Endothelial cell (in vitro differentiated cells): ENCODE results near the gene MACROD2. TPM values are rescaled to one million over a fixed set of nuclear protein-coding genes. Genes with fewer than 3 reads are reported as not detected.
"Not testable (repeated sequence)": the region's sequence is repeated elsewhere in the genome, so short reads cannot be mapped to it uniquely, and the experiment has no call there.

ENCODE experiments used
- DNase-seq: peaks from one replicate; pipeline ENCODE4 v3.0.0; 2021; ENCODE audit warnings: low spot score
- H3K27ac Mint-ChIP-seq: one replicate; pipeline ENCODE4 v1.8.0; 2021; ENCODE audit warnings: mixed read lengths, inconsistent platforms; ENCODE audit not compliant: unreplicated experiment
- H3K27me3 Mint-ChIP-seq: one replicate; pipeline ENCODE4 v1.8.0; 2021; ENCODE audit warnings: mild to moderate bottlenecking, moderate library complexity, mixed read lengths, inconsistent platforms; ENCODE audit not compliant: unreplicated experiment
- H3K36me3 Mint-ChIP-seq: one replicate; pipeline ENCODE4 v1.8.0; 2021; ENCODE audit warnings: mild to moderate bottlenecking, low read depth, mixed read lengths, inconsistent platforms; ENCODE audit not compliant: unreplicated experiment
- H3K4me1 Mint-ChIP-seq: one replicate; pipeline ENCODE4 v1.8.0; 2021; ENCODE audit warnings: mild to moderate bottlenecking, mixed read lengths, inconsistent platforms; ENCODE audit not compliant: unreplicated experiment
- H3K4me3 Mint-ChIP-seq: one replicate; pipeline ENCODE4 v1.8.0; 2021; ENCODE audit warnings: mild to moderate bottlenecking, mixed read lengths, inconsistent platforms; ENCODE audit not compliant: unreplicated experiment
- H3K9me3 Mint-ChIP-seq: one replicate; pipeline ENCODE4 v1.8.0; 2021; ENCODE audit warnings: mixed read lengths, inconsistent platforms; ENCODE audit not compliant: unreplicated experiment
- CTCF ChIP-seq: fragments of 200-600 bp; sonication (generic); IDR thresholded peaks from one replicate; pipeline ENCODE4 v1.5.0; 2021; ENCODE audit warnings: antibody characterized with exemption; ENCODE audit not compliant: unreplicated experiment
- total RNA-seq: library from RNA; stranded (reverse); fragmentation: NEBNext Ultra II Directional; extraction: Animal tissue kit (Norgen Biotek cat#: 25700); gene quantifications from one replicate; pipeline ENCODE4 v1.2.1, GENCODE V29; 2021; ENCODE audit not compliant: unreplicated experiment

Gene MACROD2
- total RNA-seq, 1 donor from 2014 or later = 6.4 TPM

- Mint-ChIP-seq H3K4me3 (no peak overlapping the region), H3K27me3 (peaks cover 5% of the 10 kb centered on the region), H3K4me1 (no peaks in the 10 kb centered on the region), H3K9me3 (no peaks in the 10 kb centered on the region), H3K36me3 (no peaks in the 10 kb centered on the region), H3K27ac (no peak overlapping the region)
- no peak for DNase-seq
- no peak for TF ChIP-seq CTCF
Observed at GRCh38 chr20:16007962-16008361, 2012.6 kb downstream of the MACROD2 start.

- Mint-ChIP-seq H3K36me3 (no peaks in the 10 kb centered on the region), H3K27me3 (peaks cover 5% of the 10 kb centered on the region), H3K4me1 (no peaks in the 10 kb centered on the region), H3K27ac (no peak overlapping the region), H3K4me3 (no peak overlapping the region), H3K9me3 (no peaks in the 10 kb centered on the region)
- no peak for DNase-seq
- no peak for TF ChIP-seq CTCF
Observed at GRCh38 chr20:16011056-16011455, 2015.7 kb downstream of the MACROD2 start.

GRCh38 chr20:16011519-16011918 lies 2016.2 kb downstream of the MACROD2 start:
- Mint-ChIP-seq H3K4me1 (no peaks in the 10 kb centered on the region), H3K9me3 (no peaks in the 10 kb centered on the region), H3K27ac (no peak overlapping the region), H3K36me3 (no peaks in the 10 kb centered on the region), H3K27me3 (peaks cover 5% of the 10 kb centered on the region), H3K4me3 (no peak overlapping the region)
- DNase-seq = no peak
- no peak for TF ChIP-seq CTCF

- H3K4me3 Mint-ChIP-seq, DNase-seq, H3K9me3 Mint-ChIP-seq, H3K27me3 Mint-ChIP-seq, H3K27ac Mint-ChIP-seq, H3K36me3 Mint-ChIP-seq, H3K4me1 Mint-ChIP-seq: not testable (repeated sequence)
Observed at GRCh38 chr20:16012934-16013333, 2017.6 kb downstream of the MACROD2 start.

- Mint-ChIP-seq H3K9me3 (no peaks in the 10 kb centered on the region), H3K27ac (no peak overlapping the region), H3K36me3 (no peaks in the 10 kb centered on the region), H3K27me3 (peaks cover 7% of the 10 kb centered on the region), H3K4me1 (no peaks in the 10 kb centered on the region), H3K4me3 (no peak overlapping the region)
- no peak for DNase-seq
- TF ChIP-seq CTCF = no peak
Observed at GRCh38 chr20:16013631-16014030, 2018.3 kb downstream of the MACROD2 start.

GRCh38 chr20:16014436-16014835 lies 2019.1 kb downstream of the MACROD2 start:
- TF ChIP-seq CTCF = no peak
- Mint-ChIP-seq H3K4me3 (no peak overlapping the region), H3K9me3 (no peaks in the 10 kb centered on the region), H3K27me3 (peaks cover 7% of the 10 kb centered on the region), H3K4me1 (no peaks in the 10 kb centered on the region), H3K36me3 (no peaks in the 10 kb centered on the region), H3K27ac (no peak overlapping the region)
- no peak for DNase-seq
